ENCODE results near the gene RUNX3. TPM values are rescaled to one million over a fixed set of nuclear protein-coding genes. Genes with fewer than 3 reads are reported as not detected.

Gene RUNX3
- total RNA-seq, 1 experiment from 2014 or later = 22.6 TPM

DNA sequence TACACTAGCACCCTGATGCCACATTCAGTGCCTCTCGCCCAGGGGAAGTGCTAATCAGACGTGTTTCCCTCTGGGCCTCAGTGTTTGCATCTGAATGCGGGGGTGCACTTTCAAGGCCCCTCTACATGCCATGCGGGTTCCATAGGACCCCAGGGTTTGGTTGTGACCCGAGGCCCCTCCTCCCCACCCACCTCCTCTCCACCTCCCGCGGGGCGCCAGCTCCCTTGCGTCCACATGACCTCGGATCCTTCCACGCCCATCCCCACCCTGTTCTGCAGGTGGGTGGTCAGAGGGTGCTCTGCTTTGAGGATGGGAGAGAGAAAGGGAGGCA lies 5.1 kb upstream of the RUNX3 start:
- CTCF ChIA-PET = interaction anchor here (0.5 kb wide), 1 partner anchor 131 kb away, joined by 3 read pairs; no protein-coding TSS in a partner anchor
- no peak overlapping the region for H3K27ac ChIP-seq (ENCODE audit: low read depth, low read length)
- DNase-seq (ENCODE audit: low read depth, low spot score) (no peak), ATAC-seq (no peak)
- H3K9ac ChIP-seq (ENCODE audit: low read length) = no peak overlapping the region
- H2AFZ ChIP-seq (ENCODE audit: low read depth, low read length, poor library complexity, severe bottlenecking) = no peak overlapping the region
- no peaks in the 10 kb centered on the region for H3K36me3 ChIP-seq (ENCODE audit: control insufficient read depth in 1 of 2, insufficient read depth in 2 of 2, low read length in 2 of 2)
- H3K9me2 ChIP-seq (ENCODE audit: insufficient read depth) = no peaks in the 10 kb centered on the region
- no TSS peak for BruUV-seq (replicated peaks)
- POLR2A ChIA-PET = no interaction called here
- no peak overlapping the region for H3K4me2 ChIP-seq (ENCODE audit: low read length)
- H3K9me3 ChIP-seq (ENCODE audit: control insufficient read depth in 1 of 2, insufficient read depth in 1 of 2, low read depth in 1 of 2, low read length in 2 of 2) = no peaks in the 10 kb centered on the region
- H3K4me3 ChIP-seq (replicated peaks in 1 of 2; ENCODE audit: low read depth in 1 of 2, low read length in 2 of 2) = no peak overlapping the region
- RAD21 ChIA-PET (ENCODE audit: low non-redundant PET in 1 of 2, low total read pairs in 2 of 2, uncharacterized antibody in 2 of 2, unreplicated experiment in 2 of 2) = no interaction called here
- no peaks in the 10 kb centered on the region for H3K27me3 ChIP-seq (ENCODE audit: insufficient read depth, low read length)
- intact Hi-C loops (cut with micrococcal nuclease) = no loop called here
- H3K79me2 ChIP-seq (ENCODE audit: insufficient read depth, low read length) = no peaks in the 10 kb centered on the region
- peaks cover 4 to 17% of the 10 kb centered on the region in 2 experiments for H3K4me1 ChIP-seq (ENCODE audit: control insufficient read depth in 1 of 2, insufficient read depth in 2 of 2, low read length in 2 of 2)
- no peak for TF ChIP-seq ELF1 (IDR thresholded peaks at IDR 0.05; ENCODE audit: borderline replicate concordance, low read depth)
- no peaks in the 10 kb centered on the region for H4K20me1 ChIP-seq (ENCODE audit: insufficient read depth)

DNA sequence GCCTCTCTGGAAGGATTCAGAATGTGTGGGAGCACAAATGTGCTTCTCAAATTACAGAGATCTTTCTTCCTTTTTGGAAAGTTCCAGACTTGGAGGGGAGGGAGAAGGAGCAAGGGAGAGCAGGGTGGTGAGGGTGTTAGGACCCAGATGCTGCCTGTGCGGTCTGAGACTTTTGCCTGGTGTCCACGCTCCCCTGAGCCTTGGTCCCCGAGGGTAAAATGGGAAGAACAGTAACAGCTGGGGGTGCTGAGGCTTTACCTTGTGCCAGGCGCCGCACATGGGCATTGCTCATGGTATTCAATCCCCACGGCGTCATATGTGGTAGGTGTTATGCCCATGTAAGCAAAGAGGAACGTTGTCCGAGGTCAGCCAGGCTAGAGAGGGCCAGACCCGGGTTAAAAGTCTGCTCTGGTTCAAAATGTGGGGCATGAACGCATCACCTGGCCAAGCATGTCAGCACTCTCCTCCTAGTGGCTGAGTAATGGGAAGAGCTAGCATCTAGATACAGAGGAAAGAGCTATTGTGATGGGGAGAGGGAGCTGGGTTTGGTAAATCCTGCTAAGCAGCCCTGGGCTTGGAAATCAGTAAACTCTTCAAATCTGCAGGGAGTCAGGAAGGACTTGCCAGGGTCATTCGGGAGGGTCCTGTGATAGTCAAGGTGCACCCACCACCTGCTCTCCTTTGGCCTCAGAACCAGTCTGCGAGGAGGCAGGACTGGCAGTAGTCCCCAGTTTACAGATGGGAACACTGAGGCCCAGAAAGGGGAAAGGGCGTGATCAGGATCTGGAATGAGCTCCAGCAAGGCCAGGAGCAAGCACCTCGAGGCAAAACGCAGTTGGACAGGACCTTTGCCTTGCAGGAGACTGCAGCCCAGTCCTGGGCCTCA lies 4.5 kb upstream of the RUNX3 start:
- TF ChIP-seq JUND (IDR thresholded peaks at IDR 0.05) = no peak
- TF ChIP-seq RAD21 (IDR thresholded peaks at IDR 0.05; ENCODE audit: low read depth) = no peak
- no peak for TF ChIP-seq SRF (IDR thresholded peaks at IDR 0.05; ENCODE audit: low read depth)
- TF ChIP-seq SP1 (IDR thresholded peaks at IDR 0.05; ENCODE audit: low read depth) = no peak
- TF ChIP-seq, protein P1, sequence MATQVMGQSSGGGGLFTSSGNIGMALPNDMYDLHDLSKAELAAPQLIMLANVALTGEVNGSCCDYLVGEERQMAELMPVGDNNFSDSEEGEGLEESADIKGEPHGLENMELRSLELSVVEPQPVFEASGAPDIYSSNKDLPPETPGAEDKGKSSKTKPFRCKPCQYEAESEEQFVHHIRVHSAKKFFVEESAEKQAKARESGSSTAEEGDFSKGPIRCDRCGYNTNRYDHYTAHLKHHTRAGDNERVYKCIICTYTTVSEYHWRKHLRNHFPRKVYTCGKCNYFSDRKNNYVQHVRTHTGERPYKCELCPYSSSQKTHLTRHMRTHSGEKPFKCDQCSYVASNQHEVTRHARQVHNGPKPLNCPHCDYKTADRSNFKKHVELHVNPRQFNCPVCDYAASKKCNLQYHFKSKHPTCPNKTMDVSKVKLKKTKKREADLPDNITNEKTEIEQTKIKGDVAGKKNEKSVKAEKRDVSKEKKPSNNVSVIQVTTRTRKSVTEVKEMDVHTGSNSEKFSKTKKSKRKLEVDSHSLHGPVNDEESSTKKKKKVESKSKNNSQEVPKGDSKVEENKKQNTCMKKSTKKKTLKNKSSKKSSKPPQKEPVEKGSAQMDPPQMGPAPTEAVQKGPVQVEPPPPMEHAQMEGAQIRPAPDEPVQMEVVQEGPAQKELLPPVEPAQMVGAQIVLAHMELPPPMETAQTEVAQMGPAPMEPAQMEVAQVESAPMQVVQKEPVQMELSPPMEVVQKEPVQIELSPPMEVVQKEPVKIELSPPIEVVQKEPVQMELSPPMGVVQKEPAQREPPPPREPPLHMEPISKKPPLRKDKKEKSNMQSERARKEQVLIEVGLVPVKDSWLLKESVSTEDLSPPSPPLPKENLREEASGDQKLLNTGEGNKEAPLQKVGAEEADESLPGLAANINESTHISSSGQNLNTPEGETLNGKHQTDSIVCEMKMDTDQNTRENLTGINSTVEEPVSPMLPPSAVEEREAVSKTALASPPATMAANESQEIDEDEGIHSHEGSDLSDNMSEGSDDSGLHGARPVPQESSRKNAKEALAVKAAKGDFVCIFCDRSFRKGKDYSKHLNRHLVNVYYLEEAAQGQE (IDR thresholded peaks at IDR 0.05; ENCODE audit: low read depth) = no peak
- no peak for TF ChIP-seq CBX3 (IDR thresholded peaks at IDR 0.05; ENCODE audit: low read depth)
- no peak for TF ChIP-seq EZH2phosphoT487 (IDR thresholded peaks at IDR 0.05; ENCODE audit: borderline replicate concordance)
- TF ChIP-seq ELF1 (IDR thresholded peaks at IDR 0.05; ENCODE audit: borderline replicate concordance, low read depth) = no peak
- no peak for TF ChIP-seq POLR2AphosphoS5 (IDR thresholded peaks at IDR 0.05; ENCODE audit: low read depth, low read length)
- TF ChIP-seq, protein P2, sequence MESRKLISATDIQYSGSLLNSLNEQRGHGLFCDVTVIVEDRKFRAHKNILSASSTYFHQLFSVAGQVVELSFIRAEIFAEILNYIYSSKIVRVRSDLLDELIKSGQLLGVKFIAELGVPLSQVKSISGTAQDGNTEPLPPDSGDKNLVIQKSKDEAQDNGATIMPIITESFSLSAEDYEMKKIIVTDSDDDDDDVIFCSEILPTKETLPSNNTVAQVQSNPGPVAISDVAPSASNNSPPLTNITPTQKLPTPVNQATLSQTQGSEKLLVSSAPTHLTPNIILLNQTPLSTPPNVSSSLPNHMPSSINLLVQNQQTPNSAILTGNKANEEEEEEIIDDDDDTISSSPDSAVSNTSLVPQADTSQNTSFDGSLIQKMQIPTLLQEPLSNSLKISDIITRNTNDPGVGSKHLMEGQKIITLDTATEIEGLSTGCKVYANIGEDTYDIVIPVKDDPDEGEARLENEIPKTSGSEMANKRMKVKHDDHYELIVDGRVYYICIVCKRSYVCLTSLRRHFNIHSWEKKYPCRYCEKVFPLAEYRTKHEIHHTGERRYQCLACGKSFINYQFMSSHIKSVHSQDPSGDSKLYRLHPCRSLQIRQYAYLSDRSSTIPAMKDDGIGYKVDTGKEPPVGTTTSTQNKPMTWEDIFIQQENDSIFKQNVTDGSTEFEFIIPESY (IDR thresholded peaks at IDR 0.05; ENCODE audit: extremely low read depth, insufficient replicate concordance, low read length) = no peak
- TF ChIP-seq, protein P3, sequence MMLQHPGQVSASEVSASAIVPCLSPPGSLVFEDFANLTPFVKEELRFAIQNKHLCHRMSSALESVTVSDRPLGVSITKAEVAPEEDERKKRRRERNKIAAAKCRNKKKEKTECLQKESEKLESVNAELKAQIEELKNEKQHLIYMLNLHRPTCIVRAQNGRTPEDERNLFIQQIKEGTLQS (IDR thresholded peaks at IDR 0.05) = no peak
- TF ChIP-seq EGR1 (IDR thresholded peaks at IDR 0.05; ENCODE audit: low read depth) = no peak
- DNase-seq (ENCODE audit: low read depth, low spot score) (no peak), ATAC-seq (no peak)

More for the DNA sequence above, 4.5 kb upstream of the RUNX3 start:
- Histone ChIP-seq H3K4me2 (ENCODE audit: low read length) (no peak overlapping the region), H3K9me2 (ENCODE audit: insufficient read depth) (no peaks in the 10 kb centered on the region), H3K4me3 (replicated peaks in 1 of 2; ENCODE audit: low read depth in 1 of 2, low read length in 2 of 2) (no peak overlapping the region), H4K20me1 (ENCODE audit: insufficient read depth) (no peaks in the 10 kb centered on the region), H3K9me3 (ENCODE audit: control insufficient read depth in 1 of 2, insufficient read depth in 1 of 2, low read depth in 1 of 2, low read length in 2 of 2) (no peaks in the 10 kb centered on the region), H3K36me3 (ENCODE audit: control insufficient read depth in 1 of 2, insufficient read depth in 2 of 2, low read length in 2 of 2) (no peaks in the 10 kb centered on the region), H3K4me1 (ENCODE audit: control insufficient read depth in 1 of 2, insufficient read depth in 2 of 2, low read length in 2 of 2) (peaks cover 4 to 17% of the 10 kb centered on the region in 2 experiments), H2AFZ (ENCODE audit: low read depth, low read length, poor library complexity, severe bottlenecking) (no peak overlapping the region), H3K9ac (ENCODE audit: low read length) (no peak overlapping the region), H3K79me2 (ENCODE audit: insufficient read depth, low read length) (no peaks in the 10 kb centered on the region), H3K27ac (ENCODE audit: low read depth, low read length) (no peak overlapping the region), H3K27me3 (ENCODE audit: insufficient read depth, low read length) (no peaks in the 10 kb centered on the region)
- BruUV-seq (replicated peaks) = no TSS peak
- CTCF ChIA-PET = interaction anchor here (0.5 kb wide), 1 partner anchor 132 kb away, joined by 3 read pairs; no protein-coding TSS in a partner anchor
- intact Hi-C loops (cut with micrococcal nuclease) = no loop called here
- RAD21 ChIA-PET (ENCODE audit: low non-redundant PET in 1 of 2, low total read pairs in 2 of 2, uncharacterized antibody in 2 of 2, unreplicated experiment in 2 of 2) = interaction anchor here in 1 of 2 experiments (0.5 kb wide), 1 partner anchor 104 kb away, joined by 3 read pairs; no protein-coding TSS in a partner anchor
- POLR2A ChIA-PET = no interaction called here
